Measurements from ENCODE around the gene TNFAIP2. TPM values are rescaled to one million over a fixed set of nuclear protein-coding genes. Genes with fewer than 3 reads are reported as not detected.

Gene TNFAIP2
- total RNA-seq, 1 donor from 2014 or later: 19.6 TPM

DNA sequence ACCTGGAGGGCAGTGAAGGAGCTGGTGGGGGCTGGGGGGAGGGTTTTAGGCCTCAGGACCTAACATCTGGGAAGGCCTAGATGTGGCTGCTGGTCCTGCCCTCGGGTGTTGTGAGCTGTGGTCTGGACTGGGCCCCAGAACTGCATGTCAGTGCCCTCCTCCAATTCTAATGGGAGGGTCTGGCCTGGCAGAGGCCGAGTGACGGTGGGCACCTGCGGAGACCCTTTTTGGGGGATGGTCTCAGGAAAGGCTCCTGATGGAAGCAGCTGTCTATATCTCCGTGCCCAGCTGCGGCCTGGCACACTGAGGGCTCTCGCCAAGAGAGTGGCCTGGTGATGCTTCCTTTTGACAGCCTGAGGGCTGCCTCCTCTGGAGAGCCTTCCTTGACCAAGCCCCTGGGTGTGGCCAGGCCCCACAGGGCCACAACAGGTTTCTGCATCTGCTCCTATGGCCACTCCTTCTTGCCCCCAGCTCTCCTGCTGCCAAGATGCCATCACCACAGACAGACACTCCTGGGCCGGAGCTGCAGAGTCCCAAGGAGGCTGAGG is 23.5 kb upstream of the TNFAIP2 start:
- no peak for DNase-seq (ENCODE audit: low spot score, unreplicated experiment)
- H3K36me3 Mint-ChIP-seq (ENCODE audit: insufficient read depth): peaks cover 5% of the 10 kb centered on the region
- H3K27ac Mint-ChIP-seq: no peak overlapping the region
- no peak overlapping the region for H3K4me3 Mint-ChIP-seq (ENCODE audit: low read depth)
- peaks cover 28% of the 10 kb centered on the region for H3K4me1 Mint-ChIP-seq (ENCODE audit: low read depth)
- no peaks in the 10 kb centered on the region for H3K9me3 Mint-ChIP-seq (ENCODE audit: low read depth)
- H3K27me3 Mint-ChIP-seq: peaks cover 3% of the 10 kb centered on the region
- TF ChIP-seq, protein P1, sequence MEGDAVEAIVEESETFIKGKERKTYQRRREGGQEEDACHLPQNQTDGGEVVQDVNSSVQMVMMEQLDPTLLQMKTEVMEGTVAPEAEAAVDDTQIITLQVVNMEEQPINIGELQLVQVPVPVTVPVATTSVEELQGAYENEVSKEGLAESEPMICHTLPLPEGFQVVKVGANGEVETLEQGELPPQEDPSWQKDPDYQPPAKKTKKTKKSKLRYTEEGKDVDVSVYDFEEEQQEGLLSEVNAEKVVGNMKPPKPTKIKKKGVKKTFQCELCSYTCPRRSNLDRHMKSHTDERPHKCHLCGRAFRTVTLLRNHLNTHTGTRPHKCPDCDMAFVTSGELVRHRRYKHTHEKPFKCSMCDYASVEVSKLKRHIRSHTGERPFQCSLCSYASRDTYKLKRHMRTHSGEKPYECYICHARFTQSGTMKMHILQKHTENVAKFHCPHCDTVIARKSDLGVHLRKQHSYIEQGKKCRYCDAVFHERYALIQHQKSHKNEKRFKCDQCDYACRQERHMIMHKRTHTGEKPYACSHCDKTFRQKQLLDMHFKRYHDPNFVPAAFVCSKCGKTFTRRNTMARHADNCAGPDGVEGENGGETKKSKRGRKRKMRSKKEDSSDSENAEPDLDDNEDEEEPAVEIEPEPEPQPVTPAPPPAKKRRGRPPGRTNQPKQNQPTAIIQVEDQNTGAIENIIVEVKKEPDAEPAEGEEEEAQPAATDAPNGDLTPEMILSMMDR (IDR thresholded peaks at IDR 0.05; ENCODE audit: unreplicated experiment): no peak

DNA sequence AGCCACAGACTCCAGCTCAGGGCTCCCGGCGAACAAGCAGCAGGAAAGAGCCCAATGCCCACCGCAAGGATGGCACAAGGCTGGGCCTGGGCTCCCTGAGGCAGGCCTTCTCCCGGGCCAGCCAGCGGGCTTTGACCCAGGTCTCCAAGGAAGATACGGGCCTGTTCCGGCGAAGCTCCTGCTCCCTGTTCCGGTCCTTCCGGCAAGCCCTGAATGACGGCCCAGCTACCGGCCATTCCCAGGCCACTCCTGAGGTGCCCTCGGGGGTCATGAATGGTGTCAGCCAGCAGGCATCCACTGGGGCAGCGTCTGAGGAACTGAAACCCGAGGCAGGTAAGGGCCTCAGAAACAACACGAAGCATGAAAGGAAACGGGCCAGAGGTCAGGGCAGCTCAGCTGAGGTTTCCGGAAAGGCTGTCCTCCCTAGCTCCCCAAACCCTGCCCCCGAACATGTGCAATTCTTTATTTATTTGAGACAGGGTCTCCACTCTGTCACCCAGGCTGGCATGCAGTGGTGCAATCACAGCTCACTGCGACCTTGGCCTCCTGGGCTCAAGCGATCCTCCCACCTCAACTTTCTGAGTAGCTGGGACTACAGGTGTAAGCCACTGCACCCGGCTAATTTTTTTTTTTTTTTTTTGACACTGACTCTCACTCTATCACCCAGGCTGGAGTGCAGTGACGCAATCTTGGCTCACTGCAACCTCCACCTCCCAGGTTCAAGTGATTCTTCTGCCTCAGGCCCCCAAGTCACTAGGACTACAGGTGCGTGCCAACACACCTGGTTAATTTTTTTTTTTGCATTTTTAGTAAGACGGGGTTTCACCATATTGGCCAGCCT is 22.8 kb upstream of the TNFAIP2 start:
- H3K4me1 Mint-ChIP-seq (ENCODE audit: low read depth): peaks cover 25% of the 10 kb centered on the region

DNA sequence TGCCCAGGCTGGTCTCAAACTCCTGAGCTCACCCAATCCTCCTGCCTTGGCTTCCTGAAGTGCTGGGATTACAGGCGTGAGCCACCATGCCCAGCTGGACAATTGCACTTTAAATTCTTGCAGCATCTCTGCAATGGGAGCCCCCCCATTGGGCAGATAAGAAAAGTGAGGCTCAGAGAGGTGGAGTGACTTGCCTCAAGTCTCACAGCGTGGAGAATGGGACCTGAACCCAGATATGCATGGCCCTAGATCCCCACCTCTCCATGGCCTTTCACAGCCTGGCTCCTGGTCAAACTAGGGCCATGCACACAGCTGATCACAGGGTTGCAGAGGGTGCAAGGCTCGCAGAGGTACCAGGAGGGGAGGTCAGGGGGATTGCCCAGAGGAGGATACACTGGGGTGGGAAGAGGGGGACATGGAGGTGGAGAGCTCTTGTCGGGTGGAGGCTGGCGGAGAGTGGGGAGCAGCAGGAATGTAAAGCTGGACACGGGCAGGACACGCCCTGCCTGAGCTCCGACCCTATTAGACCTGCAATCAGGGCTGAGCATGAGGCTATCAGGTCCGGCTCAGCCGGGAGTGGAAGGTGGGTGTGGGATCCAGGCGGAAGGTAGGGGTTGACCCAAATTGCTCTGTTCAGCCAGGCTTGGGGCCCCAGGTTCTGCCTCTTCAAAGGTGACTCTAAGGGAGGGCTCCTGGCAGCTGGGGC is 21.9 kb upstream of the TNFAIP2 start:
- Mint-ChIP-seq H3K9me3 (ENCODE audit: low read depth) (no peaks in the 10 kb centered on the region), H3K27me3 (peaks cover 6% of the 10 kb centered on the region), H3K36me3 (ENCODE audit: insufficient read depth) (peaks cover 5% of the 10 kb centered on the region), H3K4me3 (ENCODE audit: low read depth) (no peak overlapping the region), H3K27ac (no peak overlapping the region), H3K4me1 (ENCODE audit: low read depth) (peaks cover 25% of the 10 kb centered on the region)
- TF ChIP-seq, protein P1 (IDR thresholded peaks at IDR 0.05; ENCODE audit: unreplicated experiment): no peak
- DNase-seq (ENCODE audit: low spot score, unreplicated experiment): no peak

More for the DNA sequence above, 22.8 kb upstream of the TNFAIP2 start:
- Mint-ChIP-seq H3K27me3 (peaks cover 6% of the 10 kb centered on the region), H3K36me3 (ENCODE audit: insufficient read depth) (peaks cover 5% of the 10 kb centered on the region), H3K27ac (no peak overlapping the region), H3K4me3 (ENCODE audit: low read depth) (peak overlapping the region; percentile 42), H3K9me3 (ENCODE audit: low read depth) (no peaks in the 10 kb centered on the region)
- DNase-seq (ENCODE audit: low spot score, unreplicated experiment): no peak
- TF ChIP-seq, protein P1 (IDR thresholded peaks at IDR 0.05; ENCODE audit: unreplicated experiment): no peak

DNA sequence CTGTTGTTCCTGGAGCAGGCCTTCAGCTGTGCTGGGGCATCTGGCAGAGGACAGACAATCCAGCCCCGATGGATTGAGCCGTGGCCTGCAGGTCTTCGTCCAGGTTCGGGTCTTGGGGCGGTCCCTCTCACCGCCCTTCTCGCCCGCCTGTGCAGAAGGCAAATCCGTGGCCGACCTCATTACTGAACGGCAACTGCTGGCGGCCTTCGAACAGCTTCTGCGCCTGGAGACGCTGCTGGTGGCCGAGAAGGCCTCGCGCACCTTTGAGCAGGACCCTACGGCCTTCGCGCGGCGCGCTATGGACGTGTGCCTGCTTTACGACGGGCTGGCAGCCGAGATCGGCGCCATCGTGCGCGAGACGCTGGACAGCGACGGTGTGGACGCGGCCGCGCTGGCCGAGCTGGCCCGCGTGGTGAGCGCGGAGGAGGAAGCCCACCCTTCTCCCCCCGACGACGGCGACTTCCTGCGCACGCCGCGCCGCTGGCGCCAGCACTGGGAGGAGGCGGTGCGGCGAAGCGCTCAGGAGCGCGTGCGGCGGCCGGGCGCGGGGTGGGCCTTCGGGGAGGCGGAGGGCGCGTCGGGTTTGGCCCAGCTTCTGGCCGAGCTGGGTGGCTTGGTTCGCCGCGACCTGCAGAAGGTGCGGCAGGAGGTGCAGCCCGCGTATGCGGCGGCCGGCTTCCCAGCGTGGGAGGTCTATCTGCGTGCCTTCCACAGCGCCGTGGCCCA is 21.1 kb upstream of the TNFAIP2 start:
- H3K4me3 Mint-ChIP-seq (ENCODE audit: low read depth): no peak overlapping the region
- peaks cover 5% of the 10 kb centered on the region for H3K36me3 Mint-ChIP-seq (ENCODE audit: insufficient read depth)
- H3K27me3 Mint-ChIP-seq: peaks cover 6% of the 10 kb centered on the region
- no peak for DNase-seq (ENCODE audit: low spot score, unreplicated experiment)
- H3K27ac Mint-ChIP-seq: no peak overlapping the region
- H3K4me1 Mint-ChIP-seq (ENCODE audit: low read depth): peaks cover 21% of the 10 kb centered on the region
- TF ChIP-seq, protein P1 (IDR thresholded peaks at IDR 0.05; ENCODE audit: unreplicated experiment): no peak
- no peaks in the 10 kb centered on the region for H3K9me3 Mint-ChIP-seq (ENCODE audit: low read depth)
